Tibial artery (tissue), 4 donors: Measurements from ENCODE around the gene ZNF521.

Source experiments
- DNase-seq, 2 donors: peaks; one replicate each; pipeline ENCODE4 v3.0.0-alpha.2; 2019
- H3K27ac ChIP-seq, 2 donors: fragments of 200-600 bp; sonication (generic) in 1 of 2; 1 replicate in 1 of 2; 2 replicates in 1 of 2; pipeline ENCODE4 v1.5.1; 2018 to 2019; ENCODE audit warnings: mild to moderate bottlenecking in 1 of 2
- H3K27me3 ChIP-seq, 2 donors: fragments of 200-600 bp; sonication (generic) in 1 of 2; one replicate each; pipeline versions ENCODE4 v1.5.1 to v1.6.0; 2016 to 2019
- H3K36me3 ChIP-seq, 3 donors: fragments of 200-600 bp; sonication (generic) in 2 of 3; one replicate each; pipeline ENCODE4 v1.5.1; 2016 to 2019; ENCODE audit warnings: mild to moderate bottlenecking in 2 of 3
- H3K4me1 ChIP-seq, 4 donors: fragments of 200-600 bp; sonication (generic) in 2 of 4; 1 replicate in 3 of 4; 2 replicates in 1 of 4; pipeline ENCODE4 v1.5.1; 2016 to 2019
- H3K4me3 ChIP-seq, 2 donors: fragments of 200-600 bp; sonication (generic) in 1 of 2; 1 replicate in 1 of 2; 2 replicates in 1 of 2; pipeline ENCODE4 v1.5.1; 2018 to 2019; ENCODE audit warnings: mild to moderate bottlenecking in 2 of 2
- H3K9me3 ChIP-seq, 3 donors: fragments of 200-600 bp; sonication (generic) in 1 of 3; one replicate each; pipeline ENCODE4 v1.5.1; 2016 to 2019
- intact Hi-C: fragments of 100-400 bp; cut with DNase I; formaldehyde crosslinking; loops from one replicate; pipeline ENCODE4 v1.15.0; 2023; ENCODE audit warnings: low total_unique reads
- TF ChIP-seq, protein P1 (sequence below), 2 experiments: fragments of 200-600 bp in 1 of 2; fragments of 450-650 bp in 1 of 2; IDR thresholded peaks; one replicate each; pipeline ENCODE4 v1.5.1; 2017 to 2019; ENCODE audit warnings: antibody characterized with exemption in 2 of 2, mild to moderate bottlenecking in 1 of 2, moderate library complexity in 1 of 2

The ZNF521 gene

DNA sequence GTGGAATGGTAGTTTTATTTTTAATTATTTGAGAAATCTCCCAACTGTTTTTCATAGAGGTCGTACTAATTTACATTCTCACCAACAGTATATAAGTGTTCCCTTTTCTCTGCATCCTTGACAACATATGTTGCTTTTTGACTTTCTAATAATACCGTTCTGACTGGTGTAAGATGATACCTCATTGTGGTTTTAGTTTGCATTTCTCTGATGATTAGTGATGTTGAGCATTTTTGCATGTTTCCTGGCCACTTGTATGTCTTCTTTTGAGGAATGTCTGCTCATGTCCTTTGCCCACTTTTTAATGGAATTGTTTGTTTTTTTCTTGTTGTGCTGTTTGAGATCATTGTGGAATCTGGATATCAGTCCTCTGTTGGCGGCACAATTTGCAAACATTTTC is 242.5 kb downstream of the ZNF521 start:
- intact Hi-C loops, result no loop called here
- Histone ChIP-seq H3K27ac (no peak overlapping the region), H3K27me3 (no peaks in the 10 kb centered on the region), H3K9me3 (no peaks in the 10 kb centered on the region), H3K36me3 (no peaks in the 10 kb centered on the region), H3K4me1 (no peaks in the 10 kb centered on the region), H3K4me3 (no peak overlapping the region)
- TF ChIP-seq, protein P1, sequence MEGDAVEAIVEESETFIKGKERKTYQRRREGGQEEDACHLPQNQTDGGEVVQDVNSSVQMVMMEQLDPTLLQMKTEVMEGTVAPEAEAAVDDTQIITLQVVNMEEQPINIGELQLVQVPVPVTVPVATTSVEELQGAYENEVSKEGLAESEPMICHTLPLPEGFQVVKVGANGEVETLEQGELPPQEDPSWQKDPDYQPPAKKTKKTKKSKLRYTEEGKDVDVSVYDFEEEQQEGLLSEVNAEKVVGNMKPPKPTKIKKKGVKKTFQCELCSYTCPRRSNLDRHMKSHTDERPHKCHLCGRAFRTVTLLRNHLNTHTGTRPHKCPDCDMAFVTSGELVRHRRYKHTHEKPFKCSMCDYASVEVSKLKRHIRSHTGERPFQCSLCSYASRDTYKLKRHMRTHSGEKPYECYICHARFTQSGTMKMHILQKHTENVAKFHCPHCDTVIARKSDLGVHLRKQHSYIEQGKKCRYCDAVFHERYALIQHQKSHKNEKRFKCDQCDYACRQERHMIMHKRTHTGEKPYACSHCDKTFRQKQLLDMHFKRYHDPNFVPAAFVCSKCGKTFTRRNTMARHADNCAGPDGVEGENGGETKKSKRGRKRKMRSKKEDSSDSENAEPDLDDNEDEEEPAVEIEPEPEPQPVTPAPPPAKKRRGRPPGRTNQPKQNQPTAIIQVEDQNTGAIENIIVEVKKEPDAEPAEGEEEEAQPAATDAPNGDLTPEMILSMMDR (IDR thresholded peaks at IDR 0.05), result no peak
- no peak for DNase-seq

DNA sequence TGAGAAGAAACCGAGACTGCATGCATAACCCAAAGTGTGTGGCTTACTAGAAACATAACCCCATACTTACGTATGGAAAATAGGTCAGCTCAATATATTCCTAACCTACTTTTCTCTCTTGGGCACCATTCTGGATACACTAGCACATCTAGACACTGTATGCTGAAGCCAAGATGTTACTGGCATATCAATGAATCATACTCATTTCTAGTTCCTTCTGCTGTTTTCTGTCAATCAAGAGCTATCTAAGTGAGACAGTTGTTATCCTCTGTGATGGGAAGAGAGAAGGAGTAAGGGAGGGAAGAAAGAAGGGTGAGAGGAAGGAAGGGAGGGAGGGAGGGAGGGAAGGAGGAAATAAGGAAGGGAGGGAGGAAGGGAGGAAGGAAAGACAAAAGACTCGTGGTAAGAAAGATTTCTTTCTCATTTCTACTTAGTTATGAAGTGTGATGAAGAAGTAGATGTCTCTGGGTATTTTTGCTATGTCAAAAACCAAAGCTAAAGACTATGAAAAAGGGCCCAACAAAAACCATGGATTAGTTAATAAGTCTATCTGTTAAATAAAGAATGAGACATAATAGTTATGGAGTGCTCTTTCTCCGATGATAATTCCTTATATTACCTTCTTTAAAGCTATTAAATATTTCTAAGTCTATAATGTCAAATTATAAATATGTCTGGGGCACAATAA is 248.4 kb downstream of the ZNF521 start:
- H3K36me3 ChIP-seq, result no peaks in the 10 kb centered on the region
- no peaks in the 10 kb centered on the region for H3K4me1 ChIP-seq
- no peak overlapping the region for H3K4me3 ChIP-seq
- no peaks in the 10 kb centered on the region for H3K27me3 ChIP-seq
- no peaks in the 10 kb centered on the region for H3K9me3 ChIP-seq
- intact Hi-C loops, result no loop called here
- TF ChIP-seq, protein P1 (IDR thresholded peaks at IDR 0.05), result no peak
- no peak overlapping the region for H3K27ac ChIP-seq
- DNase-seq, result no peak

DNA sequence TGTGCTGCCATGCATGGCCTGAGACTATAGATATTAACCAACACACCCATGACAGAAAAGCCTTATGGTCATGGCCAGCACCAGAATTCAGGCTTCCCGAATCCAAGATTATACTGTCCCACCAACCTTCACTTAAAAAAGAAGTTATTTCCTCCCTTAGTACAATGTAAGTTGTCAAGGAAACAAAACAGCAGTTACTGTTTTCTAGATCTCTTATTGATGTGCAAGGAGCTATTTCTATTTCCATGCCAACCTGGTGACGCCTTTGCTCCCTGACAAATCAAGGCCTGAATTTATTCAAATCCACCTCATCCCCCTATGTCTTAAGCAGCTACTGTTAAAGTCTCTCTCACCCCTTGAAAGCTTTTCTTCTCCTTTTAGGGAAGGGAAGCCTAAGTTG is 249.3 kb downstream of the ZNF521 start:
- no peak overlapping the region for H3K27ac ChIP-seq
- intact Hi-C loops, result no loop called here
- H3K27me3 ChIP-seq, result no peaks in the 10 kb centered on the region
- no peak for DNase-seq
- TF ChIP-seq, protein P1 (IDR thresholded peaks at IDR 0.05), result no peak
- no peaks in the 10 kb centered on the region for H3K4me1 ChIP-seq
- no peaks in the 10 kb centered on the region for H3K36me3 ChIP-seq
- H3K9me3 ChIP-seq, result no peaks in the 10 kb centered on the region
- no peak overlapping the region for H3K4me3 ChIP-seq

DNA sequence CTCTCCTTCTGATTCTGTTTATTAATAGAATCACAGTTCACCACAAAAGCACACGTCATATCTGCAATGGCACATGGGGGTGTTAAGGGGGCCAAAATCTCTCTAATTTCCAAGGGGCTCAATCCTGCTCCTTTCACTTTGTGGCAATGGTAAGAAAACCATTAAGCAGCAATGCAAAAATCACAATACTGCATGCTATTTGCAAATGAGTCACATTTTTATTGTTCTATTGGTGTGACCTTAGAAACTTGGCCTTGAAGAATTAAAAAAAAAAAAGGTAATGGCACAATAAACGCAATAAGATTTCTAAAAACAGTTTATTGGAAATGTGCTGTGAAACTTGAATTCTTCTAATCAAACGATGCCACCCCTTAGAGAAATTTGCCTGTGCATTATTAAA is 251.5 kb downstream of the ZNF521 start:
- no peak for DNase-seq
- no peaks in the 10 kb centered on the region for H3K27me3 ChIP-seq

DNA sequence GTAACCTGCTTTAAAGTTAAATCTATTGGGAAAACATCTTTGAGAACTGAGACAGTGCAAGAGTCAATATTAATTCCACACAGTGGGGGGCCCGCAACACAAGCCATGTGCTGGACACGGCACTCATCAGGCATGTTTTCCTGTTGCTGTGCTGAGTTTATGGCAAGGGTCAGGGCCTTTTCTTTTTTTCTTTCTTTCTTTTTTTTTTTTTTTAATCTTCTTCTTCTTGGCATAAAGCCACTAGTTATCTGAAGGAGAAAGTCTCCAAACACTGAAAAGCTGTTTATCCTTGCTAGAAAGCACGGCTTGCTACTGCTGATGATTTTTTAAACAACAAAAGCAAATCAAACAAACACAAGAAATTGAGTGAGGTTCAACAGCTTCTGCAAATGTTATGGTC is 252.1 kb downstream of the ZNF521 start:
- H3K4me1 ChIP-seq, result no peaks in the 10 kb centered on the region
- no peaks in the 10 kb centered on the region for H3K36me3 ChIP-seq
- DNase-seq, result no peak
- H3K9me3 ChIP-seq, result no peaks in the 10 kb centered on the region
- TF ChIP-seq, protein P1 (IDR thresholded peaks at IDR 0.05), result no peak
- intact Hi-C loops, result no loop called here
- H3K4me3 ChIP-seq, result no peak overlapping the region
- no peak overlapping the region for H3K27ac ChIP-seq
- no peaks in the 10 kb centered on the region for H3K27me3 ChIP-seq

More for the DNA sequence above, 251.5 kb downstream of the ZNF521 start:
- TF ChIP-seq, protein P1 (IDR thresholded peaks at IDR 0.05), result no peak
- Histone ChIP-seq H3K27ac (no peak overlapping the region), H3K4me3 (no peak overlapping the region), H3K9me3 (no peaks in the 10 kb centered on the region), H3K4me1 (no peaks in the 10 kb centered on the region), H3K36me3 (no peaks in the 10 kb centered on the region)
- intact Hi-C loops, result no loop called here
